ENCODE measurements around the gene POLR3GL.

The POLR3GL gene

DNA sequence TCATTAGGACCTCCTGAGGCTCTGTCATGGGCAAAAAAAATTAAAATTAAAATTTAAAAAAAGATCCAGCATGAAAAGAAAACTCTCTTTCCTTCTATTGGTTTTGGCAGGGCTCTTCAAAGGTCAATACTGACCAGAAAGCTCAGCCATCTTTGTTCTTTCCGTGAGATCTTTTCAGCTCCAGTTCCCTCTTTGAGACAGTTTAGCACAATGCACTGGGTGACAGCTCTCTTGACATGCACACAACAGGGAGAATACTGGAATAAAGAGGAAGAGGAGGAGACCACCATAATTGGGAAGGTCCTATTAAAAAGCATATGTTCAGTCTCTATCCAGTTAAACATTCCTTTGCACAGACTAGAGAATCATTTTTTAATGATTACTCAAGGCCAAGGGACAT lies 13.0 kb upstream of the POLR3GL start:
- no peak for DNase-seq

DNA sequence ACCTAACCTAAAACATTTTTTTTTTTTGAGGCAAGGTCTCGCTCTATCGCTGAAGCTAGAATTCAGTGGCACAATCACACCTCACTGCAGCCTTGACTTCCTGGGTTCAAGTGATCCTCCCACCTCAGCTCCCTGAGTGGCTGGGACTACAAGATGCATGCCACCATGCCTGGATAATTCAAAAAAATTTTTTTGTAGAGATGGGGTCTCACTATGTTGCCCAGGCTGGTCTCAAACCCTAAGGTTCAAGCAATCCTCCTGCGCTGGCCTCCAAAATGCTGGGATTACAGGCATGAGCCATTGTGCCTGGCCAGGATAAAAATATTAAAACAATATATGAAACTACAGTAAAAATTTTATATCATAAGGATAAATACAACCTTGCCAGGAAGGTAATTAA lies 11.6 kb upstream of the POLR3GL start:
- DNase-seq: no peak

DNA sequence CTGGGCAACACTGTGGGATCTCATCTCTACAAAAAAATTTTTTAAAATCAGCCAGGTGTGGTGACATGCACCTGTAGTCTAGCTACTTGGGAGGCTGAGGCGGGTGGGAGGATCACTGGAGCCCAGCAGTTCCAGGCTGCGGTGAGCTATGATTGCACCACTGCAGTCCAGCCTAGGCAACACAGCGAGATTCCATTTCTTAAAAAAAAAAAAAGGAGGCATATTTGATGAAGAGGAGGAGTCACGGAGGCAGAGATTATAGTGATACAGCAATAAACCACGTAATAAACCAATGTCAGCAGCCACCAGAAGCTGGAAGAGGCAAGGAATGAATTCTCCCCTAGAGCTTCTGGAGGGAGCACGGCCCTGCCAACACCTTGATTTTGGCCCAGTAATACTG lies 10.6 kb upstream of the POLR3GL start:
- no peak for DNase-seq

DNA sequence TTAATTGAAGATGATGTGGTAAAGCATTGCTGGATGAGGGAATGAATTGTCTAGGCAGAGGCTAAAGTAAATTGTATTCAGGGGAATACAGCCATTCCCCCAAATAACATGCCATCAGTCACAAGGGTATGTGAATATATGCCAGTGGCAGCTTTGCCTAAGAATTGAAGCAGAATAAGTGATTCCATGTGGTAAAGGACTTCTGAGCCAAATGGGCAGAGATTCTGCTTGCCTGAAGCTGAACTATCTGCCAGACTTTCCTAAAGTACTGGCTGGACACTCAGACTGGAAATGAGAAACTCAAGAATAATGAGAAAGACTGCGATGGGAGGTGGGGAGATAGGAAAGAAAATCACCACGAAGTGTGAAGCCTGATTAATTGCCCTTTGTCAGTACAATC lies 9.1 kb upstream of the POLR3GL start:
- DNase-seq: no peak

DNA sequence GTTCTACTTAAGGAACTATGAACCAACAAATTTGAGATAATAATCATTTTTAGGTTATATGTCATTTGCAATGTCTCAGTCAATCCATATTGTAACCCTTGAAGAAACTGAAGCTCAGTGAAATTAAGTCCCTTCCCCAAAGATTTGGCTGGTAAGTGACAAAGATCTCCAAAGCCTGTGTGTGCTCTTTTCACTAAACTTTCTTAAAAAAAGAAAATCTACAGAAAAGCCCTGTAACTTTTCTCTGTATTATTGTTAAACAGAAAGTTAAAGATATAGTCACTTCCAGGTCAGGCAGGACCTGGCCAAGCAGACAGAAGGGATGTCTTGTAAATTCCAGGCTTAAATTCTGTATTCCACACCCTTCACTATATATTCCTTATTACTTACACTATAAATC lies 8.1 kb upstream of the POLR3GL start:
- DNase-seq: no peak

DNA sequence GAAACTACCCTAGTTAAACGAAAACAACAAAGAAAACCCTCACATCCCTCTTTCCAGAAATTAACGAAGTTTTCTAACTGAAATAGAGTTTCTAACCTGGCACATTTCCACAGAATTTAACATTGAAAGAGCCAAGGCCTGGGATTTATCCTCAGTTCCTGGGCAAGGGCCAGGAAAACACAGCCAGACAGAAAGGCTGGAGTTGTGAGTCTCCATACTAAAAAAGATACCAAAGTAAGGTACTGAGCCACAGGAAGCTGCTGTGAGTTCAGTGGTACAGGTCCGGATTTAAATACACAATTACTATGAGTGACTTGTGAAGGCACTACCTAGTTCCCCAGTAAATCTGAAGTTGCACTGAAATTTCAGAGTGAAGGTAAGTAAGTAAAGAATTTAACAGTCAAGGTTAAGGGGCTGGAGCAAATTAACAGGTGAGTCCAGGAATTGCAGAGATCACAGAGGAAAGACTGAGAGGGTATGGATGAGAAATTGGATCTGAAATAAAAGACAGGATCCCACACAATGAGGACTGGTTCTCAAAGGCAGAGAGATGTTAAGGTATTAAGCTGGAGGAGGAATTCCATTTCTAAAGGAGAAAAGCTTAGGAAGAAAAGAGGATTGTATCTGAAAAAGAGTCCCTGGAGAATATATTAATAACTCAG lies 7.6 kb upstream of the POLR3GL start:
- no peak for DNase-seq

DNA sequence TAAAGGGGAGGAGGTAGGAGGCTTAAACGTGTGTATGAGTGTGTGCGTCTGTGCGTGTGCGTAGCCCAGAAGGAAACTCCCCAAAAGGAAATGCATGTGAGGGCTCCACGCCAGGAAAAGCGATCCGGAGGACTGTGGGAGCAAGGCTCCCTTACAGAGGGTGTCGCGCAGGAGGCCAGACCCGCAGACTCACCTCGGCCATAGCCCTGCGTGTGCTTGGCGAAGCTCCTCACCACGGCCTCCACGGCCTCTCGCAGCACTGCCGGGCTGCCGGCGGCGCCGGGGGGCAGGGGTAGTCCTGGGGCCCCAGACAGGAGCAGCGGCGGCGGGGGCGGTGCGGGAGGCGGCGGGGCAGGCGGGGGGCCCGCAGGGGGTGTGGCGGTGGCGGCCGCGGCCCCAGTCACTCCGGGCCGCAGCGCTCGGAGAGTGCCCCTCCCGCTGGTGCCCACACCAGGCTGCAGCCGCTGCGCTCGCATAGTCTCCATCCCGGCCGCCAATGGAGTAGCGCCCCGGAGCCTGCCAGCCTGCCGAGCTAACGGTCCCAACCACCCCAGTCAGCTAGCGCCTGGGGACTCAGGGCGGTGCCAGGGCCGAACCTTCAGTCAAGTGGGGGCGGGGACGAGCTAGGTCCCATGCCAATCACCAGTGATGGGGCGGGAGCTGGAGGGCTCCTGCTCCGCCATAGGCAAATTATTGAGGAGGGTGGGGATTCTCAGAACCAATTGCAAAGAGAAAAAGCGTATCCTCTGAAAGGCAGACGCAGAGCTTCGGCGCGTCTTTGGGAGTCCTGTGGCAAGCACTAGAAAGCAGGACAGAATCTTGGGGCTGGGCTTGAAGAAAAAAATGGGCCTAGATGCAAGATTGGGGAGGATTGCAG lies 6.8 kb upstream of the POLR3GL start, which contains the start of gene LIX1L:
LIX1L (minus strand) TSS at position 575 of the 877 bp plus-strand sequence; CDS start at position 485, 90 bp downstream.
- peak; percentile 98 to 99 for DNase-seq

DNA sequence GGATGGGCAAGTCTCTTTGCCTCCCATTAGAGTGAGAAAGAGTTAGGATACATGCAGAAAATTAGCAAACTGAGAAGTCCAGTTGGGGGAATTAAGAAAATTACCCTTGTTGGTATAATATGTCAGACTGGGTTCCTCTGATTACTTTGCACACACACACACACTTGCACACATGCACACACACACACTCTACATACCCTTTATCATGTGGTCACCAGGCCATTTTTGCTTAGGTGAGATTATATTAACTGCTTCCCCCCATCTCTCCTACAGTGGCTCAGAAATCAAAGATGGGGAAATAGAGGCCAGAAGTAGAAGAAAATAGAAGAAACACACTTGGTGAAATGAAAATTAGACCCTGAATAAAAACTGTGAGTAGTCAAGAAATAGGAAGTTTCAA lies 5.8 kb upstream of the POLR3GL start:
- DNase-seq: no peak

DNA sequence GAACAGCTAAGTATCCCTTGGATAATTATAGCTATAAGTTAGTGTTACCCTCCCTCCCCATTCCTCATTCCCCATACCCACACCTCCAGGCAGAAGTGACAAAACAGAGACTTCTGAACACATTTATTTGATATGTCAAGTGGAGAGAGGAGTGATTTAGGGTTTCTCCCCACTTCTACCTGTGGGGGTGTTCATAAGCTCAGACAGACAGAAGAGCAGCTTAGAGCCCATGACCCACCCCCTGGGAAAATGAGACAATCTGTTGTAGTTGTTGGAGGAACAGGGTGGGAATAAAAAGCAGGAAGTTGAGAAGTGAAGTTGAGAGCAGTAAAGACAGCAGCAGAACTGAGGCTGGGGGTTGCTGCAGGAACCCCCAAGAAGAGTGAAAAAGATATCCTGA lies 5.2 kb upstream of the POLR3GL start:
- DNase-seq: no peak

DNA sequence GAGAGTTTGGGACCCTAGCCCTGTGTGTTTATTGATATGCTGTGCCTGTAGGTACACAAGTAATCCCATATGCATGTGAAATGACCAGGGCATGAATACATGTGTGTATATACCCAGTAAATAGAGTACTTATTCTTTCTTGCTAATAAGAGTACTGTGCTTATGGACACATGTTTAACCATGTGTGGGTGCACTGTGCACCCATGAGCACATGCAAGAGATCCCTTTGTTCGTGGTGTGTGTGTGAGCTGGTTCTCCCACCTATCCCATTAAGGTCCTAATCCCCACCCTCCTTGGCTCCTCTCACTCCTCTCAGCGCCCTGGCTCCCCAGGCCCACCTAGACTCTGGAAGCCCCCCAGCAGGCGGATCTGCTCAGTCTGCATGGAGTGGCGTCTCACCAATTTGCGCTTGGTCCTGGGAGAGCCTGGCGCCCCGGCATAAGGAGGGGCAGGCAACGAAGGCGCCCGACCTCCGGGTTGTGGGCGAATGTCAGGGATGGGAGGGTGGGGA lies 4.5 kb upstream of the POLR3GL start:
- no peak for DNase-seq

DNA sequence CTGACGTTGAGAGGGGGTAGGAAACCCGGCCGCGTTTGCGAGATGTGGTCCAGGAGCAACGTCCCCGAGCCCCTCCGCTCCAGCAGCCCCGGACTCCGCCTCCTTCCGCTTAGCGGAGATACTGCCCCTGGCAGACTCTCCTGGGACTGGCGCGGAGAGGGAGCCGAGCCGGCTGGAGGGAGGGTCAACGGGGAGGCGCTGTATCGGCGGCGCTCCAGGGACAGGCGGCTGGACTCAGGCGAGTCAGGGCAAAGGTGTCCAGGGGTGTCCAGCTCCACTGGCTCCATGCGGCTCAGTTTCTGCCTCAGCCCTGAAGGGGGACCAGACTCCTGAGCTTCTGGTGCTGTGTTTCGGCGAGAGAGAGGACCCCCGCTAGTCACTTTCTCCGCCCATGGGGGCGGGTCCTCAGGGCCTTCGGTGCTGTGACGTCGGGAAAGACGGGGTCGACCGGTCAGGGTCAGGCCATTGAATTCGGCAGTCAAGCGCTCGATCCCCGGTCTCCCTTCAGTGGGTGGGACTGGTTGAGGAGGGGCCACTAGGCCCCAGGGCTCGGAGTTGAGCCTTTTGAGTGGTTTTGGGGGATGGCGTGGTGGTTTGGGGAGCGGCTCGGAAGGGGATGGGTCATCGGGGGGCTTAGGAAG lies 3.9 kb upstream of the POLR3GL start:
- DNase-seq: peak; percentile 74 to 76

DNA sequence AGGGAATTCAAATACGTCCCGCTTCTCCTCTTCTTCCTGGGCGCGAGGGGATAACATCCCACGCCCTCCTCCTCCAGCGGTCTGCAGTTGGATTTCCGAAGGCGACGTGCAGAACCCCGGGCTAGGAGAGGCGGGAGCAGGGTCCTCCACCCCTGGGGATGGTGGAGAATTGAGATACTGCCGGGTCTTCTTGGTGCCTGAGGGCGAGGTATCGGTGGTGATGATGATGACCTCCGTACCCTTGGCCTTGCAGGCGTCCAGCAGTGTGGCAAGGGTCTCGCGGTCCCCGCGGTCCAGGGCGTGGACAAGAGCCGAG lies 3.4 kb upstream of the POLR3GL start:
- no peak for DNase-seq

DNA sequence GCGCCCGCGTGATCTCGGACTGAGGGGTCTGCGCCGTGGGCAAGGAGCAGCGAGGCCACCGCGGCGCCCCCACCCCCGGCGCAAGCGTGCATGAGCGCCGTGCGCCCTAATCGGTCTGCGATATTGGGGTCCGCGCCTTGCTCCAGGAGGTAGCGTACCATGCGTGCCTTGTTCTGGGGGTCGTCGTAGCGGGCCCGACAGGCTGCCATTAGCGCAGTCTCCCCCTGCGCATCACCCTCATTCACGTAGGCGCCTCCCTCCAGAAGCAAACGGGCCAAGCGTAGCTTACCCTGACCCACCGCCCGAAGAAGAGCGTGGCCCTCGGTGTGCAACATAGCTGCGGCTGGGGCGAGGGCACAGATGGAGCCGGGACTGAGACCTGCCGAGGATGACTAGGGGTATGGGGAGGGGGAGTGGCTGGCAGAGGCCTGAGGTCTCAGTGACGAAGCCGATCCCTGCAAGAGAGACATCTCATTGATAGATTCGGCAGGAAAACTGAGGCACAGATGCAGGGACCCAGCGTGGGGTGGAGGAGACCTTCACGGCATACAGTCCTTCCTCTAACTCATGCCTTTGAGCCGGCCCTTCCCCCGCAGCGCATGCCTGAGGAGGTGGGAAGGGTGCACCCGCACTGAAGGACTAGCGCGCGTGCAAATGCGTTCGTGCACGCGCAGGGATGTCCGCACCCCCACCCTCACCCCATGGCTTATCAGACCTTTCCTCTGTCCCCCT lies 2.9 kb upstream of the POLR3GL start:
- peak in 1 of 2 experiments; percentile 9 for DNase-seq

DNA sequence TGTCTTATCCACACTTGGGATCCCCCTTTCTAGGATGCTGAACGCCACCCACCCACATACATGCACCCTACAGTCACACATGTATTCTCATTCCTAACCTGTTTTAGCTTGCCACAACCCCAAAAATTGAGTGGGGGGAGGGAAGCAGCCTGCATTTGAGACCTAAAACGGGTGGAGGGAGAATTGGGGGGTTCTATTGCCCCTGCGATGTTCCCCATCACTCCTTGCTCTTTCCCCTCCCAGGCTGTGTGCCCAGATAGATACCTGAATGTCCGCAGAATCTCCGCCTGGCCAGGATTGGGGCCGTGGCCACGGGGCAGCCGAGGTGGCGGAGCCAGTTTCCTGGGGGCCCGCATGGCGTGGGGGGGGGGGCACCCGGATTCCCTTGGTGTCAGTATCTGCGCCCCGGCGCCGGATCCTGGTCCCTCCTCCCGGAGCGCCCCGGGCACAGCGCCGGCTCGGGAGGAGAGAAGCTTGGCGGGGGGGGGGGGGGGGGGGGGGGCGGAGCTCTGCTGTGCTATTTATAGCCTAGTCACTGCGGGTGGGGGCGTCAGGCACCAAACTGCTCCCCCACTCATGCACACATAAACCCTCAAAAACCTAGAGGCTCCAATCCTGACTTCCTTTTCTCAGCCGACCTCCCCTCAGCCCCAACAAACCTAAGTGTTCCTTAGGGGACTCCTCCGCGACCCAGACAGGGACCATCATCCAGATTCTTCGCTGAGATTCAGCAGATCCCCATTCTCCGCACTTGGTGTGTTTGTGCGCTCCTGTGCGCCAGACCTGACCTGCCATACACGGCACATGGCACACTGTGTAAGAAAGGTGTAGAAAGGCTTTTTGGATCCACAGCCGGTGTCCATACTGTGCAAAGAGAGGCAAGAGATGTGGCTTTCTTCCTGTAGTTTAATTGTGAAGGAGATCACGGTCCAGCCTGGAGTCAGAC lies 2.1 kb upstream of the POLR3GL start:
- peak; percentile 17 to 32 for DNase-seq

DNA sequence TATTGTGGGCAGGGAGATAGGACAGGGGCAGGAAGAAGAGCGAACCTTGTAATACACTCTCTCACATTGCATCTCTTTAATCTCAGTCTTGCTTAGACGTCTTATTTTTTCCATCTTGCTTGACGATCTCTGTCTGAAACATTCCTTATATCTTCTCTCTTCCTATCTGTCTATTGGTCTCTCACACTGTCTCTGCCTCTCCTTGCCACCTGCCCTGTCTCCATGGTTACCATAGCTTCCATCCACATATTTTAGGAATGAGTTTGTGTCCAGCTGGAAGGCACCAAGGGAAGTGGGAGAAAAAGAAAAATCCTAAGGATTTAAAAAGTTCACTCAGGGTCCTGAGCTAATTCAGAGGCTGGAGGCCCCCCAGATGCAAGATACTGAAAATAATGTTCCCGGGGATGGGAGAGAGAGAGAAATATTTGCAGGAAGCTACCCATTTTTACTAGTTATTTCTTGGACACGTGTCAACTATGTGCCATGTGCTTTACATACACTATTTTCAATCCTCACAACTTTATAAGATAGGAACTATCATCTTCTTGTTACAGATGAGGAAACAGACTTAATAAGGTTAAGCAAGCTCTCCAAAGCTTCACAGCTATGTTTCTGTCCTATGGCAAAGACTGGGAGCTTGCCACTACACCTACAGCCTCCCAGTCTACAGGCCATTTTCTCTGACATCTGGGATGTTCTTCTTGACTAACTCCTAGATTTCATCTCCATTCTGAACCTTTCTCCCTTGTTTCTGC lies 1.0 kb upstream of the POLR3GL start:
- DNase-seq: no peak

DNA sequence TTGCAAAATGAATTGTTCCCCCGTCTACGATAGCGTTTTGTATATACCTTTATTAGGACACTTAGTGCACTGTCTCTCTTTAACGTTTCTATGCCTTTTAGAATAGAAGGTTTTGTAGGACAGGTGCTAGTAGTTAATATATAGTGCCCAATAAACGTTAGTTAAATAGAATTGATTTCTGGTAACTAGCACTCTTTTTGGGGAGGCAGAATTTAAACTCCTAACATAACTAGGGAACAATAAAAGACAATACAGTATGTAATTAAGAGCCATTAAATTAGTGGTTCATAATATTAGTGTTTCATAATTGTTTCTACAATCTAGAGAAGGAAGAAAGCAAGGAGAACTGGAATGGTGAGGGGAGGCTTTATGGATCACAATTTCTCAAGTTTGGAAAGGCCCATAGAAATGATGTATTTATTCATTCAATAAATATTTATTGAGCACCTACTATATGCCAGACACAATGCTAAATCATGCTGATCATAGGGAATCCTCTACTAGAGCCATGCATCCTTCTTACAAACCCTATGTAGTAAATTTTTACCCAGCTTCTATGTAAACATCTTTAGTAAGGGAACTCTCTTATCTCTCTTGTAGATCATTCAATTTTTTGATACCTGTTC lies 742 bp downstream of the POLR3GL start:
- DNase-seq: no peak

DNA sequence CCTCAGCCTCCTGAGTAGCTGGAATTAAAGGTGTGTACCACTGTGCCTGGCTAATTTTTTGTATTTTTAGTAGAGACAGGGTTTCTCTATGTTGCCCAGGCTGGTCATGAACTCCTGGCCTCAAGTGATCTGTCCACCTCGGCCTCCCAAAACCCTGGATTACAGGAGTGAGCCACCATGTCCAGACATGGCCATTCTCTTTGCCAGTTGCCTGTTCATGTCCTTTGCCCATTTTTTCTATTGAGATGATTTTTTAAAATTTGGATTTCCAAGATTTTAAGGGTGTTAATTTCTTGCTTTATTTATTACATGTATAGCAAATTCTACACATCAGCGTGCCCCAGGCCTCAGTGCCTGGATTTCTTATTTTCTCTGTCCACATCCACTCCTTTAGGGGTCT lies 2.8 kb downstream of the POLR3GL start:
- DNase-seq: no peak

DNA sequence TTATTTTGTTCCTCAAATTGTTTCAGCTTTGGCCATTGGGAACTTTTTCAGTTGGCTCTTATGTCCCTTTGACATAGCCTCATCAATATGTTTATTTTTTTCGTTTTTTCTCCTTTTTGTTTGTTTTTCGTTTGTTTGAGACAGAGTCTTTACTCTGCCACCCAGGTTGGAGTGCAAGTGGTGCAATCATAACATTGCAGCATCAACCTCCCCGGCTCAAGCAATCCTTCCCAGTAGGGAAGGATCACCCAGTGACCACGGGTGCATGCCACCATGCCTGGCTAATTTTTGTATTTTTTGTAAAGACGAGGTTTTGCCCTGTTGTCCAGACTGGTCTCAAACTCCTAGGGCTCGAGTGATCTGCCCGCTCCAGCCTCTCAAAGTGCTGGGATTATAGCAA lies 8.1 kb downstream of the POLR3GL start:
- DNase-seq: no peak

DNA sequence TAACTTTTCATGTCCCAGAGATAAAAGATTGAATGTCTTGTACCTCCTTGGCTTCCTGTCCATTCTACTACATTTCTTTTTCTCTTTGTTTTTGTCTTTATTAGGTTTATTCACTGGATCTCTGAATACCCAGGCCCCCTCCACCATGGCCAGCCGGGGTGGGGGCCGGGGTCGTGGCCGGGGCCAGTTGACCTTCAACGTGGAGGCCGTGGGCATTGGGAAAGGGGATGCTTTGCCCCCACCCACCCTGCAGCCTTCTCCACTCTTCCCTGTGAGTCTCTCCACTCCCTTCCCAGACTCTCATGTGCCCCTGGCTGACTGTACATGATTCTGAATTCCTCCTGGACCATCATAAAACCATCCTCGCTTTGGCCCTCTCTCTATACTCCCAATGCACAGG lies 10.2 kb downstream of the POLR3GL start:
- no peak for DNase-seq

DNA sequence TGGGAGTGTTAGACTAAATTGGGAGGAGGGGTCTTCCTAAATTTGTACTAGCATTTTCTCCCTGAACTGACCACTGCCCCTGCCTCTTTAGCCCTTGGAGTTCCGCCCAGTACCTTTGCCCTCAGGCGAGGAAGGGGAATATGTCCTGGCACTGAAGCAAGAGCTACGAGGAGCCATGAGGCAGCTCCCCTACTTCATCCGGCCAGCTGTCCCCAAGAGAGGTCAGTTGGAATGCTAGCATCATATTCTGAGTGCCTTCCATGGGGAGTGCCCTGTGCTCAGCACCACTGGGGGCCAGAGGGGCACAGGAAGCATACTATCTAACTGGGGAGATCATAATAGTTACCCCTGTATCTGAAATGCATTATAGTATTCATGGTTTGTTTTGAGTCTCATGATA lies 10.7 kb downstream of the POLR3GL start:
- no peak for DNase-seq

DNA sequence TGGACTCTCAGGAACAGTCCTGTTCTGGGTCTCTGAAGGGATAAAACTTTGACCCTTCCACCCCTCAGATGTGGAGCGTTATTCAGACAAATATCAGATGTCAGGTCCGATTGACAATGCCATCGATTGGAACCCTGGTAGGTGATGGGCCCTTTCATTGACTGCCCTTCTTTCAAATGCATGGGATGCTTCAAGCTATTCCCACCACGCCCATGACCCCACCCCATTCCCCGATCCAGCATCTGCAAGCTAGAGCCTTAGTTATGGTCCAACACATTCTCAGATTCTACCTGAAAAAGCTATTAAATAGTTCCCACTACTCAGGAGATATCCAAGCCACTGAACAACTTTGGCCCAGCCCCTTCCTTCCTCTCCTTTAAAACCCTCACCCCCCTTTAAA lies 12.5 kb downstream of the POLR3GL start:
- DNase-seq: no peak

Measured in NCI-H2081 (cell line).